Left lung (tissue), 10 donors: Measurements from ENCODE around the gene BDKRB2. TPM values are rescaled to one million over a fixed set of nuclear protein-coding genes. Genes with fewer than 3 reads are reported as not detected.

Source experiments
- ATAC-seq: fragments of 200-7000 bp; cut with Tn5 transposase; one replicate; pipeline ENCODE4 v1.9.1; 2020; ENCODE audit warnings: moderate library complexity
- DNase-seq, 4 donors: peaks; one replicate each; pipeline ENCODE4 v3.0.0-alpha.2; 2013 to 2020
- H3K27ac ChIP-seq, 2 donors: fragments of 200-600 bp; sonication (generic) in 1 of 2; one replicate each; pipeline versions ENCODE4 v1.5.0 to v1.8.0; 2020 to 2021
- H3K27me3 ChIP-seq, 2 donors: fragments of 200-600 bp; sonication (generic) in 1 of 2; one replicate each; pipeline versions ENCODE4 v1.5.0 to v1.8.0; 2020 to 2021
- H3K36me3 ChIP-seq, 2 donors: fragments of 200-600 bp; sonication (generic) in 1 of 2; one replicate each; pipeline versions ENCODE4 v1.5.0 to v1.8.0; 2020 to 2021
- H3K4me1 ChIP-seq, 2 donors: fragments of 200-600 bp; one replicate each; pipeline ENCODE4 v1.8.0; 2021
- H3K4me3 ChIP-seq, 2 donors: fragments of 200-600 bp; sonication (generic) in 1 of 2; one replicate each; pipeline versions ENCODE4 v1.5.0 to v1.8.0; 2020 to 2021; ENCODE audit warnings: mild to moderate bottlenecking in 1 of 2
- H3K9me3 ChIP-seq, 2 donors: fragments of 200-600 bp; sonication (generic) in 1 of 2; one replicate each; pipeline versions ENCODE4 v1.5.0 to v1.8.0; 2020 to 2021
- CTCF ChIP-seq, 2 donors: fragments of 200-600 bp; sonication (generic) in 1 of 2; IDR thresholded peaks; one replicate each; pipeline versions ENCODE4 v1.5.0 to v1.8.0; 2021; ENCODE audit warnings: antibody characterized with exemption in 2 of 2
- intact Hi-C, 2 donors: fragments of 100-400 bp; cut with DNase I; formaldehyde crosslinking; loops; one replicate each; pipeline versions ENCODE4 v1.11.2 to v1.14.2; 2022
- polyA plus RNA-seq, 6 donors: library from polyadenylated mRNA; unstranded; fragments of 120-200 nt; gene quantifications; one replicate each; pipeline ENCODE4 v1.2.1, GENCODE V29; 2013; ENCODE audit not compliant: insufficient read length in 6 of 6
- total RNA-seq, 2 donors: library from RNA; stranded (reverse); fragmentation: NEBNext Ultra II Directional; extraction: Animal tissue kit (Norgen Biotek cat#: 25700); gene quantifications; one replicate each; pipeline ENCODE4 v1.2.1, GENCODE V29; 2021
- donor health status: DM: no; HTN: yes; CAD: no.
- donor health status: DM: no; HTN: no; CAD: no.

Gene BDKRB2
- total and polyA plus RNA-seq, 8 donors: 0.80 to 1.9 (median 1.2) TPM

DNA sequence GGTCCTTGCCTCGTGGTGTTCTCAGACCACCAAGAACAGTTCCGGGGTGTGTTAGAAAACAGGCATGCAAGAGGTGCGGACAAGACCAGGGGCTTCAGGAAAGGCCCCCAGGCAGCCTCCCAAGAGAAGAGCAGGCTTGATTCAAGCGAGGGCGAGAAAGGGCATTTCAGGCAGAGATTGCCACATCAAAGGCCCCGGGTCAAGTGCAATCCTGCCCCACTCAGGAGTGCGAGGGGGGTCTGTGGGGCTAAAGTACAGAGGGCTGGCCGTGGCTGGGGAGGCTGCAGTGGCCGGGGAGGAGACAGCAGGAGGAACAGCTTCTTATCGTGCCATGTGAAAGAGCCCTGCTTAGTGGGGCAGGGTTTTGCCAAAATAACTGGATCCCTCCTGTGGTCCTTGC lies 2.7 kb upstream of the BDKRB2 start:
- no peak overlapping the region for H3K4me3 ChIP-seq
- H3K27me3 ChIP-seq: peaks cover 0 to 50% of the 10 kb centered on the region in 2 donors
- intact Hi-C loops: no loop called here
- TF ChIP-seq CTCF (IDR thresholded peaks at IDR 0.05): no peak
- H3K27ac ChIP-seq: no peak overlapping the region
- no peaks in the 10 kb centered on the region for H3K36me3 ChIP-seq
- H3K4me1 ChIP-seq: peaks cover 8 to 26% of the 10 kb centered on the region in 2 donors
- H3K9me3 ChIP-seq: no peaks in the 10 kb centered on the region
- ATAC-seq (no peak), DNase-seq (no peak)

DNA sequence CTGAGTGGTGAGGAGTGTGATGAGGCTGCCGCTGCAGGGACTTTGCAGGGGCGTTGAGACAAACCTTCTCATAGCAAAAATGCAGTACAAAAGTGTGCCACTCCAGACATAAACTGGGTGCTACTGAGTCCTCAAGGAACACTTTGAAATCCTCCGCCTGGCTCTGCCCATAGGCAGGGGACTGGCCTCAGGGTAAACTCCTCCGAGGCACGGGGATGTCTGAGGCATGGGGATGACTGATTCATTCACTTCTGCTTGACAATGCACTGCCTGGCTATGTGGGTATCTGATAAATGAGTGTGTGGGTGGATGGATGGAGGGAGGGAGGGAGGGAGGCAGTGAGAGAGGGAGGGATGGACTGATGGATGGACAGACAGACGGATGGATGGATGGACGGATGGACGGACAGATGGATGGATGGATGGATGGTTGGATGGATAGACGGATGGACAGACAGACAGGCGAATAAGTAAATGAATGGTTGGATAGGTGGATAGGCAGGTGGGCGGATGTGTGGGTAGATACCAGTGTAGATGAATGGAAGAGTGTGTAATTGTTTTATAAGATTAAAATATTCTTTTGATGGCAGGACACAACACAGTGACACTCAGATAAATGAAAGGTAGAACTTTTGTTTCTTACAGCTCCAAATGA lies 2.1 kb upstream of the BDKRB2 start:
- ATAC-seq: no peak
- intact Hi-C loops: no loop called here

GRCh38 chr14:96203116-96203515 lies 1.5 kb upstream of the BDKRB2 start:
- Histone ChIP-seq H3K4me3 (no peak overlapping the region), H3K36me3 (no peaks in the 10 kb centered on the region), H3K9me3 (no peaks in the 10 kb centered on the region), H3K4me1 (peaks cover 8 to 19% of the 10 kb centered on the region in 2 donors), H3K27me3 (peaks cover 0 to 50% of the 10 kb centered on the region in 2 donors), H3K27ac (no peak overlapping the region)
- DNase-seq (no peak), ATAC-seq (no peak)
- no peak for TF ChIP-seq CTCF (IDR thresholded peaks at IDR 0.05)
- intact Hi-C loops: no loop called here

More for the DNA sequence above, 2.1 kb upstream of the BDKRB2 start:
- H3K4me3 ChIP-seq: no peak overlapping the region
- no peak for TF ChIP-seq CTCF (IDR thresholded peaks at IDR 0.05)
- H3K27ac ChIP-seq: no peak overlapping the region
- peaks cover 0 to 50% of the 10 kb centered on the region in 2 donors for H3K27me3 ChIP-seq
- no peaks in the 10 kb centered on the region for H3K36me3 ChIP-seq
- no peaks in the 10 kb centered on the region for H3K9me3 ChIP-seq
- peaks cover 8 to 21% of the 10 kb centered on the region in 2 donors for H3K4me1 ChIP-seq
- no peak for DNase-seq

- Histone ChIP-seq H3K27ac (no peak overlapping the region), H3K4me3 (no peak overlapping the region), H3K4me1 (peaks cover 8 to 14% of the 10 kb centered on the region in 2 donors), H3K27me3 (peaks cover 0 to 50% of the 10 kb centered on the region in 2 donors), H3K9me3 (no peaks in the 10 kb centered on the region), H3K36me3 (no peaks in the 10 kb centered on the region)
- intact Hi-C loops: no loop called here
- ATAC-seq (peak; percentile 34), DNase-seq (peak in 1 of 4 donors; percentile 59)
- TF ChIP-seq CTCF (IDR thresholded peaks at IDR 0.05): no peak
These were observed 1.0 kb upstream of the BDKRB2 start for GRCh38 chr14:96203635-96204034.

GRCh38 chr14:96205059-96205977 lies 679 bp downstream of the BDKRB2 start:
- intact Hi-C loops: no loop called here
- peak; percentile 17 for ATAC-seq
- no peak overlapping the region for H3K27ac ChIP-seq
- no peak for DNase-seq
- peaks cover 0 to 50% of the 10 kb centered on the region in 2 donors for H3K27me3 ChIP-seq
- H3K9me3 ChIP-seq: no peaks in the 10 kb centered on the region
- no peaks in the 10 kb centered on the region for H3K36me3 ChIP-seq
- H3K4me3 ChIP-seq: peak overlapping the region; percentile 9 to 23
- no peak for TF ChIP-seq CTCF (IDR thresholded peaks at IDR 0.05)
- peaks cover 8 to 9% of the 10 kb centered on the region in 2 donors for H3K4me1 ChIP-seq
